IPS-NIHi11 (cell line): ENCODE data around the gene CAMKMT.
"Not testable (repeated sequence)": the region's sequence is repeated elsewhere in the genome, so short reads cannot be mapped to it uniquely, and the experiment has no call there.

Experiments
- DNase-seq: peaks from one replicate; pipeline ENCODE4 v3.0.0; 2012; ENCODE audit warnings: mixed read lengths, low spot score

Gene CAMKMT

DNA sequence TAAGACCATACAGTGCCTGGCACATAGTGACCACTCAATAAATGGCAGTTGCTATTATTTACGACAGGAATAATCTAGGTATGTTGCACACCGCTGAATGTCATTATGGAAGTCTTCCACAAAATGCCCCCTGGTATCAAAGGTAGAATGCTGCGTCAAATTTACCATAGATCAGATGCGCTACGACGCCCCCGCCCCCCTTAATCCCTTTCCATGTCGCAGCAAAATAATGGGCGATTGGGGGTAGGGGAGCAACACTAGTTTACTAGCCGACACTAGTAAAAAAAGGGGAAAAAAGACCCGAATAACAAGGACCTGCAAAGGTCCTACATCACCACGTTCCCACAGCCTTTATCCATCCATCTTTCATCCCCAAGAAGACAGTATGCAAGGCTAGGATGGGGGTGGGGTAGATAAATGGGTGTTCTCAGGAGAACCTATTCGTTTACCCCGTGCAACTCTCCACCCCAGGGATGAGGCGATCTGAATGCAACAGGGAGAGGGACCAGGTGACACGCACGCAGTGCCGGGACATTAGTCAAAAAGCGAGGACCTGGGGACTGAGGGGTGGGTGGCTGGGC, 908 bp upstream of the CAMKMT start:
- no peak for DNase-seq

GRCh38 chr2:44362207-44363015, 664 bp downstream of the CAMKMT start:
- peak; percentile 27 for DNase-seq

DNA sequence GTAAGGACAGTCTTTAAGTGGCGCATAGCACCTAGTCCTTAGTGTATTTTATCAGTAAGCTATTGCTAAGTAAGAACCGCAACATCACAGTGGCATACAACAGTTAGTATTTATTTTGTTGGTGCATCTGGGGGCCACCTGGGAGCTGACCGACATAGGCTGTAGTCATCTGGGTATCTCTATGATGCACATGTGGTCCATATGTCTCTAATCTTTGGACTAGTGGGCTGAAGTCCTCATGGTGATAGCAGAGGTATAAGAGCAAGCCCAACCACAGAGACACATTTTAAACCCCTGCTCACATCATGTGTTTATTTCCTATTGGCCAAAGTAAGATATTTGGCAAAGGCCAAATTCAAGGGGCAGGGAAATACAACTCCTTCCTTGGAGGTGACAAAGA, 2.9 kb downstream of the CAMKMT start:
- DNase-seq, result no peak

- DNase-seq, result no peak
These were observed 5.8 kb downstream of the CAMKMT start for GRCh38 chr2:44367591-44367990.

DNA sequence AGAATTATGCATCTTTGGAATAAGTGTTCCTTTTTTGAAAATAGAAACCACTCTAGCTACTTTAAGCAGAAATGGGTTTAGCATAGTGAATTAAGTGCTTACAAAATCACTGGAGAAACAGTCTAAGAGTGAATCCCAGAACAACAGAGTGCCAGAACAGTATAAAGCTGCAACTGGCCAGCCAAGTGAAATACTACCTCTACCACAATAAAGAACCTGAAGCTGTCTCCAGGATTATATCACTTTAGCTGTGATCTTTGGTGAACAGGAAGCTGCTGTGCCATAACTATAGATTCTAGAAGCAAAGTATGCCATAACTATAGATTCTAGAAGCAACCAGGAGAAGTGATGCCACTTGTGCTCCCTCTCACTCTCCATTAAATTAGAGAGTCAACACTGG, 7.6 kb downstream of the CAMKMT start:
- no peak for DNase-seq

GRCh38 chr2:44371445-44371844, 9.7 kb downstream of the CAMKMT start:
- no peak for DNase-seq

GRCh38 chr2:44372246-44372645, 10.5 kb downstream of the CAMKMT start:
- no peak for DNase-seq

DNA sequence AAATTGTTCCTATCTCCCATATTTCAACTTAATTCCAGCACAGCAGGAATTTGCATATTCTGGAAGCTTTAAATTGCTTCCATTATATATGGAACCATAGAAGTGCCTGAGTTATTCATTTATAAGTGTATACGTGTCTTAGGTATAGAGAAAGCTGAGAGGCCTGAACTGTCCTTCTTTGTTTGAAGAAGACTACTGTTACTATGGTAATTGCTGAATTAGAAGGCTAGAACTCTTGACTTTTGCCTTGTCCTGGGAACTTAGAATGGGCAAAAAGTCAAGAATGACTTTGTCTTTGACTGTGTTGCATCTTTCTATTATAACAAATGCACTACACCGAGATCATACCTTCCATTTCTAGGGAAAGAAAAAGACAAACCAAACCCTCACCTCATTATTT, 15.7 kb downstream of the CAMKMT start:
- DNase-seq, result no peak

DNA sequence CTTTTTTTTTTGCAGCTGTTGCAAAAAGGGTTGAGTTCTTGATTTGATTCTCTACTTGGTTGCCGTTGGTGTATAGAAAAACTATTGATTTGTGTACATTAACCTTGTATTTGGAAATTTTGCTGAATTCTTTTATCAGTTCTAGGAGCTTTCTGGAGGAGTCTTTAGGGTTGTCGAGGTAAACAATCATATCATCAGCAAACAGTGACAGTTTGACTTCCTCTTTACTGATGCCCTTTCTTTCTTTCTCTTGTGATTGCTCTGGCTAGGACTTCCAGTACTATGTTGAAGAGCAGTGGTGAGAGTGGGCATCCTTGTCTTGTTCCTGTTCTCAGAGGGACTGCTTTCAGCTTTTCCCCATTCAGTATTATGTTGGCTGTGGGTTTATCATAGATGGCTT, 23.5 kb downstream of the CAMKMT start:
- DNase-seq, result not testable (repeated sequence)

DNA sequence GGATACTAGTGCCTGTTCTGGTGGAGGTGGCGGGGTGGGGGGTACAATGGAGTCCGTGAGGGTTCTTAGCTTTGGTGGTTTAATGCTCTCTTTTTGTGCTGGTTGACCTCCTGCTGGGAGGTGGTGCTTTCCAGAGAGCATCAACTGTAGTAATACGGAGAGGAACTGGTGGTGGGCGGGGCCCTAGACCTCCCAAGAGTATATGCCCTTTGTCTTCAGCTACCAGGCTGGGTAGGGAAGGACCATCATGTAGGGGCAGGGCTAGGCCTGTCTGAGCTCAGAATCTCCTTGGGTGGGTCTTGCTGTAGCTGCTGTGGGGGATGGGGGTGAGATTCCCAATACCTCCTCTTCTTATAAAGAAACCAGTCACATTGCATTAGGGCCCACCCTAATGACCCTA, 27.1 kb downstream of the CAMKMT start:
- no peak for DNase-seq

- no peak for DNase-seq
These were observed 28.1 kb downstream of the CAMKMT start for GRCh38 chr2:44389895-44390294.

- peak; percentile 10 for DNase-seq
These were observed 30.7 kb downstream of the CAMKMT start for GRCh38 chr2:44392338-44392943.

DNA sequence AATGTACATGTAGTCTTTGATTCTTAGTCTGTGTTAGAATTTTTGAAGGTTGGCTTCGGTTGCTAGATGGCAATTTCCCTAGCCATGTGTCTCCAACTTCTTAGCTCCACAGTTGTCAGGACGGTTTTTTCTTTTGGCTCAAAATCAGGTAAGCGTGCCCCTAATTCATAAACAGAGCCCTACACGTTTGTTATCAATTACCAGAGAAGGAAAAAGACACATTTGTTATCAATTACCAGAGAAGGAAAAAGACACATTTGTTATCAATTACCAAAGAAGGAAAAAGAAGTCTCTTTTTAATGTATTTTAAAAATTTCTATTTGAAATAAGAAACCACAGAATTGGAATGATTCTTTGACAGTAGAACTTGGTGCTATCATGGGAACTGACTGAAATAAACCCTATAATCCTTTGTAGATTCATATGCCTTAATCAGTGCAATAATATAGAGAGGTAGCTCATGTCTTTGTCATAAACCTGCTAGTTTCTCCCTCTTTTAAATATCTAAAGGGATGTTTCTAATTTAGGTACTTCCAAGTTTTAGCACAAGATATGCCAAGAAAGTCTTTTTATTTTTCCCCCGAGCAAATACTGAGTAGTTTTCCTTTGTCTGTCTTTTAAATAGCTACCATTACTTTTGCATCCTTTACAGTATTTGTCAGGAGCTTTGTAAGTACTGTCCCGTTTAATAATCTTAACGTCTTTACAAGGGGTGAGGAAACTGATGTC, 35.9 kb downstream of the CAMKMT start:
- no peak for DNase-seq

DNA sequence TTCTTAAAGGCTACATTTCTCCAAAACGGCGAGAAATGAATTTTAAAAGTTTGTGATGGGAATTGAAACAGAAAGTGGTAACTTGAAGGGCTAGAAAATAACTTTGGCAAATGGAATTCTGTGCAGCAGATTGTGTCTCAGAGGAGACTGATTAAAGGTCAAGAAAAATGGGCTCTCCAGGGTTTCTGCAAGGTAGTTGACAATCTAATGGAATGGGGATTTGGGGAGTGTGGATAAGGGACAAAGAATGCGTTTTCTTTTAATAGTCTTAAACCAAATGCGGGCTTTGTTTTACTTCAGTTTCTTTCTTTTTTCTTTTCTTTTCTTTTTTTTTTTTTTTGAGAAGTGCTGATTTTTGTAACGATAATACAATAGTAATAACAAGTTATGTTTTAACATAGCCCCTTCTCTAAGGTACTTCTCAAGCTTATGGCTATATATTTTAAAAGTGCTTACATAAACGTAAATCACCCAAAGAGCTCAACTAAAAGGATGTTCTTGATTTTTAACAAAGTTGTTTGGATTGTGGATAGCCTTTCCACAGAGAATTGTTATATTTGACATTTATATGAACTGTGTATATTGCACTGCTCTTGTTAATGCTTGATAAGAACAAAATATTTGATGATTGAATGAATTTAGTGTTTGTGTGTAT, 36.6 kb downstream of the CAMKMT start:
- DNase-seq, result no peak

- DNase-seq, result no peak
These were observed 59.0 kb downstream of the CAMKMT start for GRCh38 chr2:44420725-44421124.

GRCh38 chr2:44424211-44424610, 62.5 kb downstream of the CAMKMT start:
- DNase-seq, result no peak

DNA sequence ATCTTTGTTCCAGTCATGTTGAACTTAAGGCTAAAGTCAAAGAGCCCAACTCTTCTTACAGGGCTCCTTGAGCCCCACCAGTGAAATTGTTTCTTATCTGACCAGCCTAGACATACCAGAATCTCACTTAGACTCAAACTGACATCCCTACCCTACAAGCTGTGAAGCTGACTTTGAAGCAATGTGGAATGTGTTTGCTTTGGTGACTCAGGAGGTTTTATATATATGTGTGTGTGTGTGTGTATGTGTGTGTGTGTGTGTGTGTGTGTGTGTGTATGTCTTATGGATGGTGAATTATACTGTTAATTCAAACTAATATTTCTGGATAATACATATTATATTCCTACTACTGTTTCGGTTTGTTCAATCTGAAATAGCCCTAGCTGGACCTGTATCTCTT, 67.3 kb downstream of the CAMKMT start:
- DNase-seq, result no peak

DNA sequence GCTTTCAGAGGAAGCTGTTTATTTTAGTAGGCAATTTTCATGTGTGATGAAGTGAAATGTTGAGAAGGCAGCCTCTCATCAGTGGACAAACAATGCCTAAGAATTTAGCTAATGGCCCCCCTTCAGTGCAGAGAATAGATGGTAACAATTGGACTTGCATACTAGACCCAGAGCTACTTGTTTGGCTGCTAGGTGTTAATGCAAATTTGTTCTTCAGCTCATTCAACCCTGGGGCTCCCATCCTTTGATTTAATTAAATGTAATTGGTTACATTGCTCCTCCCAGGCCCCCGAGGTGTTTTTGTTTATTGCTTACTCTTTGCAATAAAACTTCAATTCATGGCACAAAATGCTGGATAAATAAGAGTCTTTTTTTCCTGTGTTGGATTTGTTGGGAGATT, 68.6 kb downstream of the CAMKMT start:
- DNase-seq, result peak; percentile 53

DNA sequence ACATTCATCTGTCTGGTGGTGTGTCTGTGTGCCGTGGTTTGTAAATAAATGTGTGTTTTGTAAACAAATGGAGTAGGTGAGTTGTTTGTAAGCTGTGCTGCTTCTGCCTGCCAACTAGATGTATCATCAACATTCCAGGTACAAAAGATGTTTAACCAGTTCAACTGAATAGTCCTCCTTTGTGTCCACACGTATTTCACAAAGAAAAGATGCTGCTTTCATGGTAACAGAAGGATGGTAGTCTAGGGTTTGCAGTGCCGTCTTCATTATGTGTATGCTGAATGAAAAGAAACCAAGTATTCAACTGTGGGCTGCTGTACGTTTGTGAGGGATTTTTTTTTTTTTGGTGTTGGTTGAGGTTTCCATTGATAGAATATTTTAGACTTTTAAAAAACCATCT, 72.1 kb downstream of the CAMKMT start:
- DNase-seq, result no peak

- DNase-seq, result no peak
These were observed 79.5 kb downstream of the CAMKMT start for GRCh38 chr2:44441200-44441599.

DNA sequence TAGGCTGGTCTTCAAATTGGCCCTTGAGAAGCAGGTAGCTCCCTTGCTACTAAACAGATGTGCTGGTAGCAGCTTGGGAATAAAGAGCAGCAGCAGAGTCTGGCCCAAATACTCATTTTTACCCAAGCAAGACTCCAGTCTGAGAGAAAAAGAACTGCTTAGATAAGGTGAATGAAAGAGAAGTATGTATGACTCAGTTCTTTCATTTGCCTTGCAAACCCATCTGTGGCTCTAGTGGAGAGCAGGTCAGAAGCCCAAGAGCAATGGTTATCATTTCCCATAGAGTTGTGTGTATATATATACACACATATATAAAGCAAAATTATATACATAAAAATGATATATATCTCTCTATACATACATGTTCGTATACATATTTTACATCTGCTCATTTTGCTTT, 80.3 kb downstream of the CAMKMT start:
- DNase-seq, result no peak

- no peak for DNase-seq
These were observed 81.8 kb downstream of the CAMKMT start for GRCh38 chr2:44443517-44443916.
